ENCODE data around the gene RARS2. TPM values are rescaled to one million over a fixed set of nuclear protein-coding genes. Genes with fewer than 3 reads are reported as not detected.
"Not testable (repeated sequence)": the region's sequence is repeated elsewhere in the genome, so short reads cannot be mapped to it uniquely, and the experiment has no call there.

RARS2 gene
- total RNA-seq, 4 donors from 2014 or later = 14.7 to 23.2 (median 17.3) TPM

GRCh38 chr6:87630746-87631145, 41.0 kb upstream of the RARS2 start:
- no peak overlapping the region for H3K4me3 ChIP-seq (ENCODE audit: low read depth, poor library complexity, severe bottlenecking)
- TF ChIP-seq POLR2A (IDR thresholded peaks at IDR 0.05) = no peak
- no peak for TF ChIP-seq CTCF (IDR thresholded peaks at IDR 0.05)
- no peak for DNase-seq (ENCODE audit: low spot score in 2 of 2)
- 95 to 96% methylated on average over 1 of the region's 1 CpG for WGBS, 2 donors
- intact Hi-C loops (cut with DNase I; ENCODE audit: low total_unique reads) = no loop called here

- no peak overlapping the region for H3K4me3 ChIP-seq (ENCODE audit: low read depth, poor library complexity, severe bottlenecking)
- TF ChIP-seq POLR2A (IDR thresholded peaks at IDR 0.05) (no peak), CTCF (IDR thresholded peaks at IDR 0.05) (no peak)
- DNase-seq (ENCODE audit: low spot score in 2 of 2) = no peak
- intact Hi-C loops (cut with DNase I; ENCODE audit: low total_unique reads) = loop anchor here (10.0 kb wide), 1 partner anchor 1474 kb away; no protein-coding TSS in a partner anchor
Observed at GRCh38 chr6:87628881-87629280, 39.1 kb upstream of the RARS2 start.

GRCh38 chr6:87628424-87628823, 38.6 kb upstream of the RARS2 start:
- 85 to 94% methylated on average over 2 of the region's 2 CpGs for WGBS, 2 donors
- TF ChIP-seq POLR2A (IDR thresholded peaks at IDR 0.05) (no peak), CTCF (IDR thresholded peaks at IDR 0.05) (no peak)
- DNase-seq (ENCODE audit: low spot score in 2 of 2) = no peak
- H3K4me3 ChIP-seq (ENCODE audit: low read depth, poor library complexity, severe bottlenecking) = no peak overlapping the region
- intact Hi-C loops (cut with DNase I; ENCODE audit: low total_unique reads) = loop anchor here (10.0 kb wide), 1 partner anchor 1474 kb away; no protein-coding TSS in a partner anchor

GRCh38 chr6:87623248-87623647, 33.5 kb upstream of the RARS2 start:
- intact Hi-C loops (cut with DNase I; ENCODE audit: low total_unique reads) = loop anchor here (10.0 kb wide), 1 partner anchor 1468 kb away; no protein-coding TSS in a partner anchor
- DNase-seq (ENCODE audit: low spot score in 2 of 2) = no peak
- TF ChIP-seq POLR2A (IDR thresholded peaks at IDR 0.05) (no peak), CTCF (IDR thresholded peaks at IDR 0.05) (no peak)
- no peak overlapping the region for H3K4me3 ChIP-seq (ENCODE audit: low read depth, poor library complexity, severe bottlenecking)
- WGBS, 2 donors = 98 to 99% methylated on average over 3 of the region's 3 CpGs

- TF ChIP-seq CTCF (IDR thresholded peaks at IDR 0.05) = no peak
- no peak for TF ChIP-seq POLR2A (IDR thresholded peaks at IDR 0.05)
- intact Hi-C loops (cut with DNase I; ENCODE audit: low total_unique reads) = no loop called here
- WGBS, 2 donors = 95 to 98% methylated on average over 3 of the region's 3 CpGs
- no peak for DNase-seq (ENCODE audit: low spot score in 2 of 2)
- H3K4me3 ChIP-seq (ENCODE audit: low read depth, poor library complexity, severe bottlenecking) = no peak overlapping the region
Observed at GRCh38 chr6:87618531-87618930, 28.7 kb upstream of the RARS2 start.

GRCh38 chr6:87617405-87617804, 27.6 kb upstream of the RARS2 start:
- WGBS, 2 donors = 93% methylated on average over 4 of the region's 4 CpGs
- no peak overlapping the region for H3K4me3 ChIP-seq (ENCODE audit: low read depth, poor library complexity, severe bottlenecking)
- TF ChIP-seq CTCF (IDR thresholded peaks at IDR 0.05) (no peak), POLR2A (IDR thresholded peaks at IDR 0.05) (no peak)
- intact Hi-C loops (cut with DNase I; ENCODE audit: low total_unique reads) = no loop called here
- no peak for DNase-seq (ENCODE audit: low spot score in 2 of 2)

- 98 to 99% methylated on average over 2 of the region's 2 CpGs for WGBS, 2 donors
- DNase-seq (ENCODE audit: low spot score in 2 of 2); H3K4me3 ChIP-seq (ENCODE audit: low read depth, poor library complexity, severe bottlenecking); intact Hi-C loops (cut with DNase I; ENCODE audit: low total_unique reads): not testable (repeated sequence)
Observed at GRCh38 chr6:87613018-87613417, 23.2 kb upstream of the RARS2 start.
